Esophagus muscularis mucosa (tissue), 4 donors: Measurements from ENCODE around the gene PTGER2. TPM values are rescaled to one million over a fixed set of nuclear protein-coding genes. Genes with fewer than 3 reads are reported as not detected.

Experiments
- DNase-seq: peaks from one replicate; pipeline ENCODE4 v3.0.0-alpha.2; 2017; ENCODE audit errors: extremely low spot score
- H3K27ac ChIP-seq, 4 donors: fragments of 200-600 bp; sonication (generic); replicated peaks in 1 of 4; 1 replicate in 3 of 4; 2 replicates in 1 of 4; pipeline ENCODE4 v1.5.1; 2016 to 2019; ENCODE audit warnings: mild to moderate bottlenecking in 1 of 4
- H3K27me3 ChIP-seq, 4 donors: fragments of 200-600 bp; sonication (generic); one replicate each; pipeline versions ENCODE4 v1.5.1 to v1.6.0; 2016 to 2019
- H3K36me3 ChIP-seq, 4 donors: fragments of 200-600 bp; sonication (generic); one replicate each; pipeline ENCODE4 v1.5.1; 2016 to 2019
- H3K4me1 ChIP-seq, 4 donors: fragments of 200-600 bp; sonication (generic); one replicate each; pipeline ENCODE4 v1.5.1; 2016 to 2019
- H3K4me3 ChIP-seq, 4 donors: fragments of 200-600 bp; sonication (generic); 1 replicate in 2 of 4; 2 replicates in 2 of 4; pipeline ENCODE4 v1.5.1; 2016 to 2019; ENCODE audit warnings: mild to moderate bottlenecking in 4 of 4, moderate library complexity in 1 of 4
- H3K9me3 ChIP-seq, 4 donors: fragments of 200-600 bp; sonication (generic); 1 replicate in 3 of 4; 2 replicates in 1 of 4; pipeline ENCODE4 v1.5.1; 2016 to 2019
- EP300 ChIP-seq: sonication (generic); formaldehyde crosslinking; IDR thresholded peaks from one replicate; pipeline ENCODE4 v1.6.1; 2017; ENCODE audit warnings: antibody characterized with exemption
- POLR2A ChIP-seq: fragments of 450-650 bp; IDR thresholded peaks from one replicate; pipeline ENCODE4 v1.6.1; 2017; ENCODE audit warnings: antibody characterized with exemption, moderate library complexity, mild to moderate bottlenecking, low read depth
- POLR2AphosphoS5 ChIP-seq, 2 donors: sonication (generic); formaldehyde crosslinking; IDR thresholded peaks; one replicate each; pipeline ENCODE4 v1.6.1; 2017; ENCODE audit warnings: antibody characterized with exemption in 2 of 2
- WGBS: methylation state at CpG from one replicate; pipeline ENCODE4 v1.1.5; 2018; 5-methylcytosine and 5-hydroxymethylcytosine counted together
- intact Hi-C: fragments of 100-400 bp; cut with DNase I; formaldehyde crosslinking; loops from one replicate; pipeline ENCODE4 v1.15.1; 2023
- total RNA-seq, 4 donors: library from RNA; depleted of rRNA; stranded (reverse); fragments of >200 nt; gene quantifications; one replicate each; pipeline versions ENCODE4 v1.1.0 to v1.2.1, GENCODE V29; 2016
- TF ChIP-seq, protein P1 (sequence below), 3 experiments: fragments of 200-600 bp in 2 of 3; fragments of 450-650 bp in 1 of 3; sonication (generic) in 2 of 3; IDR thresholded peaks; one replicate each; pipeline ENCODE4 v1.5.1; 2017 to 2019; ENCODE audit warnings: antibody characterized with exemption in 3 of 3, mild to moderate bottlenecking in 2 of 3, moderate library complexity in 1 of 3

PTGER2 gene
- total RNA-seq, 4 donors from 2014 or later = 2.1 to 6.3 (median 4.4) TPM

DNA sequence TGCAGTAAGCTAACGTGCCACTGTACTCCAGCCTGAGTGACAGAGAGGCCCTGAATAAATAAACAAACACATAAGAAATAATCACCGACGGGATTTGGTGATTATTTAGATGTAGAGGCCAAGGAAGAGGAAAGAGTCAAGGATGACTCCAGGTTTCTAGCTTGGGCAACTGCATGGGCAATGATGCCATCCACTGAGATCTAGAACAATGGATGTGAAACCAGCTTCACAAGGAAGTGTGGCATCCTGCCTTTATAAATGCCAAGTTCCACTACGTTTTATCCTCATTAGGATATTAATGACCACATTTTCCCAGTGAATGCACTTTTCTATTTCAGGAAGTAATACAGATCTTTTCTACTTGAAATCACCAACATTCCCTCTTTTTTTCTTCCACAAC is 10.9 kb upstream of the PTGER2 start:
- Histone ChIP-seq H3K4me1 (no peaks in the 10 kb centered on the region), H3K9me3 (no peaks in the 10 kb centered on the region), H3K27me3 (no peaks in the 10 kb centered on the region), H3K27ac (no peak overlapping the region), H3K4me3 (no peak overlapping the region), H3K36me3 (no peaks in the 10 kb centered on the region)
- WGBS = 75% methylated on average over 4 of the region's 4 CpGs
- DNase-seq = no peak
- TF ChIP-seq, protein P1, sequence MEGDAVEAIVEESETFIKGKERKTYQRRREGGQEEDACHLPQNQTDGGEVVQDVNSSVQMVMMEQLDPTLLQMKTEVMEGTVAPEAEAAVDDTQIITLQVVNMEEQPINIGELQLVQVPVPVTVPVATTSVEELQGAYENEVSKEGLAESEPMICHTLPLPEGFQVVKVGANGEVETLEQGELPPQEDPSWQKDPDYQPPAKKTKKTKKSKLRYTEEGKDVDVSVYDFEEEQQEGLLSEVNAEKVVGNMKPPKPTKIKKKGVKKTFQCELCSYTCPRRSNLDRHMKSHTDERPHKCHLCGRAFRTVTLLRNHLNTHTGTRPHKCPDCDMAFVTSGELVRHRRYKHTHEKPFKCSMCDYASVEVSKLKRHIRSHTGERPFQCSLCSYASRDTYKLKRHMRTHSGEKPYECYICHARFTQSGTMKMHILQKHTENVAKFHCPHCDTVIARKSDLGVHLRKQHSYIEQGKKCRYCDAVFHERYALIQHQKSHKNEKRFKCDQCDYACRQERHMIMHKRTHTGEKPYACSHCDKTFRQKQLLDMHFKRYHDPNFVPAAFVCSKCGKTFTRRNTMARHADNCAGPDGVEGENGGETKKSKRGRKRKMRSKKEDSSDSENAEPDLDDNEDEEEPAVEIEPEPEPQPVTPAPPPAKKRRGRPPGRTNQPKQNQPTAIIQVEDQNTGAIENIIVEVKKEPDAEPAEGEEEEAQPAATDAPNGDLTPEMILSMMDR (IDR thresholded peaks at IDR 0.05) = no peak
- no peak for TF ChIP-seq EP300
- no peak for TF ChIP-seq POLR2A
- TF ChIP-seq POLR2AphosphoS5 (IDR thresholded peaks at IDR 0.05) = no peak
- intact Hi-C loops = loop anchor here (5.0 kb wide), 1 partner anchor 169 kb away; no protein-coding TSS in a partner anchor

DNA sequence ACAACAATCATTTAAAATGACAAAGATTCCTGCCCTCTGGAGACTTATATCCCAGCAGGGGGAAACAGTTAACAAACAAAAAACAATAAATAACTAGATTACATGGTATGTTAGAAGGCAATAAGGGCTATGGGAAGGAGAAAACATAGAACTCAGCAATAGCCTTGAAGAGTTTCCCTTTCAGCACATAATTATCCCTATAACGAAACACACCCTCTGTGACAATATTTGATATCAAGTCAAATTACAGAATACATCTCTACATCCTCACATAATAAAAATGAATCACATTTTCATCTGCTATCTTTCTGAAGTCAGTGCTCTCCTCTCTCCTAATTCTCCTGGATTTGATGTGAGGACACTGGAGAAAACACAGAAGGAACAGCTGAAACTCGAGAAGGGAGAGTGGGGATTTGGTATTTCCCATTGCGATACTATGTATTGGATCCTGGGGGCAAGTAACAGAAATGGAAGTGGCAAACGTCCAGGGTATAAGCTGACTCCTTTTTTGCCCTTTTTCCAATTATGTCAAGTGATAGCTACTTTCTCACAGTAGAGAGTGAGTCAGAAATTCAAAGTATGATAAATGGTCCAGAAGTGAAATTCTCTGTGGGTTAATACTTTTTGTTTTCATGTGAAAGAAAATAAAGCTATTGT is 9.7 kb upstream of the PTGER2 start:
- Histone ChIP-seq H3K36me3 (no peaks in the 10 kb centered on the region), H3K4me3 (no peak overlapping the region), H3K27me3 (no peaks in the 10 kb centered on the region), H3K27ac (no peak overlapping the region), H3K9me3 (no peaks in the 10 kb centered on the region), H3K4me1 (no peaks in the 10 kb centered on the region)
- 81% methylated on average over 4 of the region's 4 CpGs for WGBS
- TF ChIP-seq, protein P1 (IDR thresholded peaks at IDR 0.05) = no peak
- TF ChIP-seq POLR2A (no peak), POLR2AphosphoS5 (IDR thresholded peaks at IDR 0.05) (no peak), EP300 (no peak)
- no peak for DNase-seq
- intact Hi-C loops = loop anchor here (5.0 kb wide), 1 partner anchor 168 kb away; no protein-coding TSS in a partner anchor

DNA sequence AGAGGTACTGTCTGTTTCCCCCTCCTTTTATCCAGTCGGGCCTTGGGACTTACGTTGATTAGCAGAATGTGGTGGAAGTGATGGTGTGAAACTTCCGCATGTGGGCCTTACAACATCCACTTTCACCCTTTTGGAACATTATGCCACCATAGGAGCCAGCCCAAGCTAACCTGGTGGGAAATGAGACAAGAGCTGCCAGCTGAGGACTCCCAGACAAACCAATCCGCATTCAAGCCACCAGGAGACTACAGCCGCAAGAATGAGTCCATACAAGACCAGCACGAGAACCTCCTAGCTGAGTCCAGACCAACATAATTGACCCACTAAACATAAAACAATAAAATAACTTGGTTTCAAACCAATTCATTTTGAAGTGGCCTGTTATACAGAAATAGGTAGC is 9.1 kb upstream of the PTGER2 start:
- DNase-seq = no peak
- H3K4me3 ChIP-seq = no peak overlapping the region
- H3K36me3 ChIP-seq = no peaks in the 10 kb centered on the region
- intact Hi-C loops = no loop called here
- H3K4me1 ChIP-seq = no peaks in the 10 kb centered on the region
- 93% methylated on average over 6 of the region's 6 CpGs for WGBS
- no peaks in the 10 kb centered on the region for H3K9me3 ChIP-seq
- TF ChIP-seq EP300 (no peak), POLR2A (no peak), POLR2AphosphoS5 (IDR thresholded peaks at IDR 0.05) (no peak)
- TF ChIP-seq, protein P1 (IDR thresholded peaks at IDR 0.05) = no peak
- H3K27me3 ChIP-seq = no peaks in the 10 kb centered on the region
- no peak overlapping the region for H3K27ac ChIP-seq

DNA sequence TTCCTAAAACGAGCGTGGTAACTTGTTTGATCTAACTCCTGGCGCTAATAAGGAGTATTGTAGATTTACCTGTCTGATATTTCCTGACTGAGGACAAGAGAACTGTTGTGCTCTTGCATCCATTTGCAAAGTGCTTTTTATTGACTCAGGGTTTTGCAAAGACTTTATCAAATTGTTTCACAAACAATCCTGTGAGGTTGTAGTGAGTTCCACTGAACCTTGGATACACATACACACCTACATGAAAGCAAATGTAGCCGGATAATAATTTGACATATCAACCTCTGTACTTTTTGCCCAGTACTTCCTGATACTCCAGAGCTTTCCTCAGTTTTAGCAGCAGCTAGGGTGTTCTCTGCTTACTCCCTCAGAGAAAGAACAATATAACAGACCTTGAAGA is 6.7 kb upstream of the PTGER2 start:
- intact Hi-C loops = no loop called here
- WGBS = 90% methylated on average over 4 of the region's 4 CpGs
- peaks cover 0 to 4% (median 0%) of the 10 kb centered on the region in 4 donors for H3K4me1 ChIP-seq
- H3K27me3 ChIP-seq = no peaks in the 10 kb centered on the region
- TF ChIP-seq POLR2AphosphoS5 (IDR thresholded peaks at IDR 0.05) (no peak), EP300 (no peak)
- H3K27ac ChIP-seq = no peak overlapping the region
- H3K36me3 ChIP-seq = no peaks in the 10 kb centered on the region
- DNase-seq = no peak
- no peaks in the 10 kb centered on the region for H3K9me3 ChIP-seq
- no peak overlapping the region for H3K4me3 ChIP-seq

DNA sequence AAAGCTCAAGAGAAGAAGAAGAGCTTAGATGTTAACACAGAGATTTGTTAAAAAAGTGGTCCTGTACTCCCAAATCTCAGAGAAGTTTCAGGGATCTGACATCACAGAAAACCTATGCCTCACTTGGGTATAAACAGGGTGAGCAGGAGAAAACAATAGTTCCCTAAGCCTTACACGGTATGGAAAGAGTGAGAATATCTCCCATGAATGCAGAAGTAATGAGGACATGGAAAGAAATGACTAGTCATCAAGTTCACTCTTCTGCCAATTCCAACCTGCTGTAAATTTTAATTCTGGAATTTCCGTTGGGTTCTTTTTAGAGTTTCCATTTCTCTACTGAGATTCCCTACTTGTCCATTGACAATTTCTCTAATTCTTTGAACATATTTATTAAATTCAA is 6.2 kb upstream of the PTGER2 start:
- Histone ChIP-seq H3K36me3 (no peaks in the 10 kb centered on the region), H3K4me3 (no peak overlapping the region), H3K27ac (no peak overlapping the region), H3K9me3 (no peaks in the 10 kb centered on the region), H3K27me3 (no peaks in the 10 kb centered on the region), H3K4me1 (peaks cover 0 to 9% (median under 1%) of the 10 kb centered on the region in 4 donors)
- intact Hi-C loops = no loop called here
- DNase-seq = no peak
- 63% methylated on average over 2 of the region's 2 CpGs for WGBS
- TF ChIP-seq, protein P1 (IDR thresholded peaks at IDR 0.05) = no peak
- TF ChIP-seq POLR2AphosphoS5 (IDR thresholded peaks at IDR 0.05) (no peak), POLR2A (no peak), EP300 (no peak)
